AG04449 (cell line): ENCODE data around the gene TM9SF1.

ENCODE experiments used
- CTCF ChIA-PET: fragments of 350-600 bp; formaldehyde crosslinking; extraction: SDS; loops from one replicate; lab custom pipeline; 2021; ENCODE audit warnings: antibody characterized with exemption; lab: Yijun Ruan, JAX
- POLR2A ChIA-PET: fragments of 400-600, 350-600 bp; formaldehyde crosslinking; extraction: SDS; loops from one replicate; lab custom pipeline; 2020; ENCODE audit warnings: antibody characterized with exemption, inconsistent platforms; lab: Yijun Ruan, JAX
- DNase-seq: peaks from one replicate; pipeline ENCODE4 v3.0.0-alpha.2; 2010; ENCODE audit warnings: low read depth, low spot score
- H3K4me3 ChIP-seq: 2 replicates; pipeline ENCODE4 v1.5.1; 2011; ENCODE audit warnings: low read depth, mild to moderate bottlenecking, control low read depth, low read length
- TF ChIP-seq, protein P1 (sequence below): IDR thresholded peaks from one replicate; pipeline ENCODE4 v1.5.1; 2011; ENCODE audit warnings: mild to moderate bottlenecking, moderate library complexity, low read length, control low read depth, inconsistent platforms; ENCODE audit not compliant: insufficient read depth; ENCODE audit errors: missing control alignments

Gene TM9SF1

DNA sequence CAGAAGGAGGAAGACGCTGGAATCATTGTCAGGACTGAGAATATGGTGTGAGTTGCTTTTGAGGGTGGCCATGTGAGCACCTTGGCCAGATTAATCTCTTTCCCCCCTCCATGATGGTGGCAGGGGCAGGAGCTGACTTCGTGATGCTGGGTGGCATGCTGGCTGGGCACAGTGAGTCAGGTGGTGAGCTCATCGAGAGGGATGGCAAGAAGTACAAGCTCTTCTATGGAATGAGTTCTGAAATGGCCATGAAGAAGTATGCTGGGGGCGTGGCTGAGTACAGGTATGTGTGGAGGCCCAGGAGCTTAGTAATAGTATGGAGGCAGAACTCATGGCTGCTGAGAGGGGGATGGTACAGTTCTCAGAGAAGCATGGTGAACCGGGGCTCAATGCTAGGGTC lies 42.9 kb upstream of the TM9SF1 start:
- ChIA-PET CTCF (interaction anchor here (0.7 to 15.9 kb wide), 7 partner anchors 22 to 194 kb away, joined by 3 to 315 read pairs (median 4); partner anchors contain the start of genes CIDEB, DHRS1, IRF9 and LTB4R), POLR2A (interaction anchor here (0.7 to 1.6 kb wide), 6 partner anchors 9 to 161 kb away, joined by 3 to 5 read pairs (median 3); partner anchors contain the start of genes MDP1, NYNRIN and RABGGTA)
- H3K4me3 ChIP-seq, result no peak overlapping the region
- DNase-seq, result no peak
- TF ChIP-seq, protein P1, sequence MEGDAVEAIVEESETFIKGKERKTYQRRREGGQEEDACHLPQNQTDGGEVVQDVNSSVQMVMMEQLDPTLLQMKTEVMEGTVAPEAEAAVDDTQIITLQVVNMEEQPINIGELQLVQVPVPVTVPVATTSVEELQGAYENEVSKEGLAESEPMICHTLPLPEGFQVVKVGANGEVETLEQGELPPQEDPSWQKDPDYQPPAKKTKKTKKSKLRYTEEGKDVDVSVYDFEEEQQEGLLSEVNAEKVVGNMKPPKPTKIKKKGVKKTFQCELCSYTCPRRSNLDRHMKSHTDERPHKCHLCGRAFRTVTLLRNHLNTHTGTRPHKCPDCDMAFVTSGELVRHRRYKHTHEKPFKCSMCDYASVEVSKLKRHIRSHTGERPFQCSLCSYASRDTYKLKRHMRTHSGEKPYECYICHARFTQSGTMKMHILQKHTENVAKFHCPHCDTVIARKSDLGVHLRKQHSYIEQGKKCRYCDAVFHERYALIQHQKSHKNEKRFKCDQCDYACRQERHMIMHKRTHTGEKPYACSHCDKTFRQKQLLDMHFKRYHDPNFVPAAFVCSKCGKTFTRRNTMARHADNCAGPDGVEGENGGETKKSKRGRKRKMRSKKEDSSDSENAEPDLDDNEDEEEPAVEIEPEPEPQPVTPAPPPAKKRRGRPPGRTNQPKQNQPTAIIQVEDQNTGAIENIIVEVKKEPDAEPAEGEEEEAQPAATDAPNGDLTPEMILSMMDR, result no peak

DNA sequence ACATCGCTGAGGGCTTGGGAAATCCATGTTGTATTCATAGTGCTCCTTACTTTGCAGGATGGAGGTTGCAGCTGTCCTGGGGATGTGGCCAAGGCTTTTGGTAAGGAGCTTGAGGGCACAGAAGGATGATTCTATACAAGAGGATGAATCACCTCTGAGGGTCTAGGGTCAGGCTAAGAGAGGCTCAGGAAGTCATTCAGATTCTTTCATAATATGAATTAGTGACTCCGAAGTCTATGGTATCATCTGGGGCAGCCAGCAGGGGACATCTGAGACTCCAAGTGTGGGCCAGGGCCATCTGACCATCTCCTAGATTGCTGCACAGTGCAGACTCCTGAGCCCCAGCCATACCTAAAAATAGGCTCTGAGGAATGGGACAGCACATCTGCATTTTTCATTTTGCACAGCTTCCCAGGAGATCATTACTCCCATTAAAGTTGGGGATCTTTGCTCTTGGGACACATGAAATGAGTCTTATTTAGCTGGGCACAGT lies 42.3 kb upstream of the TM9SF1 start:
- ChIA-PET POLR2A (interaction anchor here (0.7 to 1.6 kb wide), 5 partner anchors 9 to 161 kb away, joined by 3 to 5 read pairs (median 3); partner anchors contain the start of genes MDP1, NYNRIN and RABGGTA), CTCF (interaction anchor here (0.7 to 15.9 kb wide), 6 partner anchors 21 to 194 kb away, joined by 3 to 315 read pairs (median 4); partner anchors contain the start of genes CIDEB, DHRS1, LTB4R and LTB4R2)
- DNase-seq, result no peak
- TF ChIP-seq, protein P1, result no peak
- H3K4me3 ChIP-seq, result no peak overlapping the region

- ChIA-PET CTCF (interaction anchor here (1.6 to 15.9 kb wide), 4 partner anchors 10 to 180 kb away, joined by 4 to 315 read pairs (median 61); partner anchors contain the start of genes CIDEB, DHRS1, LTB4R and LTB4R2), POLR2A (interaction anchor here (1.5 to 1.6 kb wide), 2 partner anchors 10 to 21 kb away, joined by 3 to 5 read pairs; partner anchors contain the start of gene MDP1)
- TF ChIP-seq, protein P1, result no peak
- DNase-seq, result no peak
- H3K4me3 ChIP-seq, result no peak overlapping the region
Observed at GRCh38 chr14:24236689-24237462, 41.6 kb upstream of the TM9SF1 start.

GRCh38 chr14:24235804-24236688 lies 40.8 kb upstream of the TM9SF1 start:
- POLR2A ChIA-PET, result no interaction called here
- TF ChIP-seq, protein P1, result no peak
- CTCF ChIA-PET, result interaction anchor here (0.8 to 15.9 kb wide), 5 partner anchors 9 to 73 kb away, joined by 4 to 315 read pairs (median 7); partner anchors contain the start of genes CIDEB, DHRS1, LTB4R and LTB4R2
- DNase-seq, result no peak
- no peak overlapping the region for H3K4me3 ChIP-seq

- no peak overlapping the region for H3K4me3 ChIP-seq
- TF ChIP-seq, protein P1, result no peak
- ChIA-PET POLR2A (interaction anchor here (0.6 to 2.2 kb wide), 3 partner anchors 8 to 37 kb away, joined by 3 to 16 read pairs (median 4); partner anchors contain the start of genes RABGGTA and TINF2), CTCF (interaction anchor here (0.6 to 15.9 kb wide), 12 partner anchors 8 to 197 kb away, joined by 3 to 315 read pairs (median 4); partner anchors contain the start of genes CIDEB, DHRS1, KHNYN and LTB4R2)
- no peak for DNase-seq
Observed at GRCh38 chr14:24234095-24235005, 39.1 kb upstream of the TM9SF1 start.
